ENCODE data around the gene PDE8A.
"Not testable (repeated sequence)": the region's sequence is repeated elsewhere in the genome, so short reads cannot be mapped to it uniquely, and the experiment has no call there.

PDE8A gene

GRCh38 chr15:85133709-85134108 is 152.1 kb downstream of the PDE8A start:
- no peak for DNase-seq (ENCODE audit: low spot score)

DNA sequence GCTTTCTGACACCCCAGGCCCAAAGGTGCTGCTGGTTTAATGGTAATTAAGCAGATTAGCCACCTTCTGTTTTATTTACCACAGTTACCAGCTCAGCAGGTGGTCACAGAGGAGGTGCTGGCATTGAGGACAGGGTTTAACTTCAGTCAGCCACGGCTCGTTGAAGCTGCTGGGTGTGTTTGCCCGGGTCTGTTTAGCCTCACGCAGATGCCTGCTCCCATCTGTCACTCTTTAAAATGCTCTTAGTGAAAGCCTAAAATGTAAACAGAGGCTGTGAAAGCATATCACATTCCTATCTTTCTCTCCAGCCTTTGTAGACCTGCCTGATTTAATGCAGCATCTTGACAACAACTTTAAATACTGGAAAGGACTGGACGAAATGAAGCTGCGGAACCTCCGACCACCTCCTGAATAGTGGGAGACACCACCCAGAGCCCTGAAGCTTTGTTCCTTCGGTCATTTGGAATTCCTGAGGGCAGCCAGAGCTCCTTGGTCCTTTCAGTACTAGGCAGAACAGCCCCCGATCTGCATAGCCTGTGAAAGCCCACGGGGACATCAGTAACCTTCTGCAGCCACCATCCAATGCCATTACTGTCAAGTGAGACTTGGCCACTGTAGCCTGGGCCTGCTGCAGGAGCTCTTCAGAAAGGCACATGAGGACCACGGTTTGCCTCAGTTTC is 156.0 kb downstream of the PDE8A start:
- no peak for DNase-seq (ENCODE audit: low spot score)

GRCh38 chr15:85139391-85139790 is 157.7 kb downstream of the PDE8A start:
- no peak for DNase-seq (ENCODE audit: low spot score)

DNA sequence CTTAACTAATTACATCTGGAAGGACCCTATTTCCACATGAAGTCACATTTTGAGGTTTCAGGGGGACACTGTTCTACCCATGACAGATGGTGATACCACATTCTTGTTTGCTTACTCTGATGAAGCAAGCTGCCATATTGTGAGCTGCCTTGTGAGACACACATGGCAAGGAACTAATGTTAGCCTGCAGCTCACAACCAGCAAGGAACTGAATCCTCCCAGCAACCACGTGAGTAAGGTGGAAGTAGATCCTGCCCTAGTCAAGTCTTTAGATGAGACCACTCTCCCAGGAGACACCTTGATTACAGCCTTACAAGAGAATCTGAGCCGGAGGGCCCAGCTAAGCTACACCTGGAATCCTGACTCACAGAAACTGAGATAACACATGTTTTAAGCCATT is 160.1 kb downstream of the PDE8A start:
- DNase-seq (ENCODE audit: low spot score): no peak

- DNase-seq (ENCODE audit: low spot score): no peak
These were observed 160.7 kb downstream of the PDE8A start for GRCh38 chr15:85142312-85142711.

DNA sequence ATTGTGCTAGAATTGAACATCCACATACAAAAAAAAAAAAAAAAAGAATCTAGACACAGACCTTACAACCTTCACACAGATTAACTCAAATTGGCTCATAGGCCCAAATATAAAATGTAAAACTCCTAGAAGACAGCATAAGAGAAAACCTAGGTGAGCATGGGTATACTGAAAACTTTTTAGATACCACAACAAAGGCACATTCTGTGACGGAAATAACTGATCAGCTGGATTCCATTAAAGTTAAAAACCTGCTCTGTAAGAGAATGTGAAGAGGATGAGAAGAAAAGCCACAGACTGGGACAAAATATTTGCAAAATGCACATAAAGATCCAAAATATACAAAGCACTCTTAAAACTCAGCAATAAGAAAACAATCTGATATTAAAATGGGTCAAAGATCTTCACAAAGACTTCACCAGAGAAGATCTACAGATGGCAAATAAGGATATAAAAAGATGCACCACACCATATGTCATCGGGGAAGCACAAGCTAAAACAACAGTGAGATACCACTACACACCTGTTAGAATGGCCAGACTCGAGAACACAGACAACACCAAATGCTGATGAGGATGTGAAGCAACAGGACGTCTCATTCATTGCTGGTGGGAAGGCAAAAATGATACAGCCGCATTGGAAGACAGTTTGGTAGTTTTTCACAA is 167.9 kb downstream of the PDE8A start:
- DNase-seq (ENCODE audit: low spot score): no peak

- no peak for DNase-seq (ENCODE audit: low spot score)
These were observed 168.4 kb downstream of the PDE8A start for GRCh38 chr15:85150130-85150480.

DNA sequence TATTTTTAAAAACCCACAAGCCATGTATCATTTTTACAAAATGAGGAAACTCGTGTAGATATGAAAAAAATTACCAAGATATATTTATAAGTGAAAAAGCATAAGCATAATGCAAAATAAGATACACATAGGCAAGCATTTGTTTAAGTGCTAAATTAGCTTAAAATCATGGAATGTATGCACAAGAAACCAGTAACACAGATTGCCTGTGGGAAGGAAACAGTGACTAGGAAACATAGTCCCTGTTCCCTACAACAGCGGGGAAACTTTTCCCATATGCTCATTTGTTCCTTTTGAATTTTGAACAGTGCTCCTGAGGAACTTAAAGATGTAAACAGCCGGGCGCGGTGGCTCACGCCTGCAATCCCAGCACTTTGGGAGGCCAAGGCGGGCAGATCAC is 169.5 kb downstream of the PDE8A start:
- no peak for DNase-seq (ENCODE audit: low spot score)

DNA sequence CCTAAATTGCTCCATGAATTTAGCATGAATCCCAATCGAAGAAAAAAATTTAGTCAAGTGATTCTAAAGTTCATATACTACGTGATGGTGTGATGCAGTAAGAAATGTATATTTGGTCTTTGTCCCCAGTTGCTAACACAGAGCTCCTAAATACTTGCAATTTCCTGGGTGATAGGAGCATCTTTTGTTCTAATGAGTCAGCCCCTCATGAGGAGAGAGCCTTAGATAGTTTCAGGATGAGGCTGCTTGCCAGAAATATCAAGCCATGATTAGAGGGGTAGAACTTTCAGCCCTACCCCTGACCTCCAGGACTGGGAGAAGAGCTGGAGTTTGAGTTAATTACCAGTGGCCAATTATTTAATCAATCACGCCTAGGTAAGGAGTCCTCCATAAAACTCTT is 170.2 kb downstream of the PDE8A start:
- DNase-seq (ENCODE audit: low spot score): no peak

GRCh38 chr15:85154061-85154460 is 172.4 kb downstream of the PDE8A start:
- DNase-seq (ENCODE audit: low spot score): no peak

DNA sequence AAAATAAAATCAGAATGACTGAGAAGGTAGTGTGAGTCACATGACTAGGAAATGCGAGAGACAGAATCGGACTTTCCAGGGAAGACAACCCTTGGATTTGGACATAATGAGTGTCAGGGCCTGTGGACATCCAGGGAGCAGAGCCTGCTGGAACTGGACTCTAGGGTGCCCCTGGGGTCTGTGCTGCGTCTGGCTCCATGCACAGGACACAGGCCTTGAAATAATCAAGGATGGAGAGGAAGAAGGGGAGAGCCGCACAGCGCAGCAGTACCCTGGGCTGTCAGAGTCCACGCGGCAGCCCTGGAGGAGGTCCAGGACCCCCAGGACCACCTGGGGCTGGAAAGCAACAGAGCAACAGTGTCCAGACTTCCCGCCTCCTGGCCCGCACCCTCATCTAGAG is 173.7 kb downstream of the PDE8A start:
- DNase-seq (ENCODE audit: low spot score): no peak

- no peak for DNase-seq (ENCODE audit: low spot score)
These were observed 174.2 kb downstream of the PDE8A start for GRCh38 chr15:85155857-85156256.

DNA sequence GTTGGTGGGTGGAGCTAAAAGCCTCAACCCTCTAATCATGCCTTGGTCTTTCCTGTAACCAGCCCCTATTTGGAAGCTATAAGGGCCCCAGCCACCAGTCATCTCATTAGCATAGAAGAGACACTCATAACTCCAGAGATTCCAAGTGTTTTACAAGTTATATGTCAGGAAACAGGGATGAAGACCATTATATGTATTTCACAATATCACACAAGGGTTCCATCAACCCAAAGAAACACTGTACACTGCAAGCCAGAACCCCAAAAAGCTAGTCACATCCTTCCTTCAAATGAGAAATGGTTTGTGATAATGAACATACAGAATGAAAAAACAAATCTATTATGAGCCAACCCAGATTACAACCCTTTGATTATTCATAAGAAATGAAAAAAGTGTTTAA is 175.7 kb downstream of the PDE8A start:
- DNase-seq (ENCODE audit: low spot score): no peak

DNA sequence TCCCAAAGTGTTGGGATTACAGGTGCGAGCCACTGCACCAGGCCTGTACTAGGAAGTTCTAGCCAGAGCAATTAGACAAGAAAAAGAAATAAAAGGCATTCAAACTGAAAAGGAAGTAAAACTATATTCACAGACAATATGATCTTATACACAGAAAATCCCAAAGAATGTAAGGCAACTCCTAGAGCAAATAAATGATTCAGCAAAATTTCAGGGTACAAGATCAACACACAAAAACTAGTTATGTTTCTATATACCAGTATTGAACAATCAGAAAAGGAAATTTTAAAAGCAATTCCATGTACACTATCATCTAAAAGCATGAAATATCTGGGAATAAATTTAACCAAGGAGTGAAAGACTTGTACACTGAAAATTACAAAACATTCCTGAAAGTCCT is 180.6 kb downstream of the PDE8A start:
- DNase-seq (ENCODE audit: low spot score): no peak

GRCh38 chr15:85164841-85165466 is 183.3 kb downstream of the PDE8A start:
- DNase-seq (ENCODE audit: low spot score): no peak

- no peak for DNase-seq (ENCODE audit: low spot score)
These were observed 185.9 kb downstream of the PDE8A start for GRCh38 chr15:85167568-85167967.

DNA sequence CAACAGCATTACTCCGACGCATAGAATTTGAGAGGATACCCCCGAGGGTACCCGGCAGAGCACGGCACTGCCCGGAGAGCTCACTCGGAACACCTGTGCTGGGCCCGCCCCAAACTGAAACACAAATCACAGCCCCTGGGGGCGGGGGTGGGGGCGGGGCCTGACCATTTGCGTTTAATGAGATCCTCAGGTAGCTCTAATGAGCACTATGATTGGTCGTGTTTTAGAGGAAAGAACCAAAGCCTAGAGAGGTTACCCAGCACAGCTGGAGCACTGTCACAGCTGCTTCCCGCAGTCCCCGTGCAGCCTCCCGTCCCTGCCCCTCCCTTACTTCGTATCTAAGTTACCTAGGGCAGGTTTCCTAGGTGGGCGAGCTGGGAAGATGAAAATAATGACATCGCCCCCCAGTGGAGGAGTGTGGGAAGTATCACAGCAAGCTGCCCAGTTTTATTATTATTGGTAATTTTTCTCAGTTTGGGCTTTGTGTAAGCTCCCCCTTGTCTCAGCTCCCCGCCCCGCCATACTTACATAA is 187.1 kb downstream of the PDE8A start:
- DNase-seq (ENCODE audit: low spot score): peak; percentile 59

GRCh38 chr15:85171736-85172135 is 190.1 kb downstream of the PDE8A start:
- DNase-seq (ENCODE audit: low spot score): no peak

GRCh38 chr15:85172846-85173490 is 191.3 kb downstream of the PDE8A start:
- no peak for DNase-seq (ENCODE audit: low spot score)

DNA sequence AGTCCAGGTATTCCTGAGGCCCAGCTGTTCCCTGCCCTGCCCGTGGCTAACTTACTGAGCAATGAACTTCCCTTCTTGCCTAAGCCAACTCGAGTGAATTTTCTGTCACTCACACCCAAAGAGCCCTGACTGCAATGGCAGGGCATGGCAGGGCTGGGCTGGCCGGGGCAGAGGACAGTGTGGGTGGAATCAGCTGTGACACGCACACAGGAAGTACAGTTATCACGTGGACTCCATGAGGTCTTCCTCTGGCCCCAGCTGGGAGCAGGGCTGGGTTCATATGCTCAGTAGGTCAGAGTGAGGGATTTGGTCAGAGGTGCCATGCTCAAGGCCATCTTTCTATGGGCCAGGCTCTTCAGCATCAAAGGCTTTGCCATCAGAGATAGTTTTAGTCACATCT is 192.0 kb downstream of the PDE8A start:
- not testable (repeated sequence) for DNase-seq (ENCODE audit: low spot score)

DNA sequence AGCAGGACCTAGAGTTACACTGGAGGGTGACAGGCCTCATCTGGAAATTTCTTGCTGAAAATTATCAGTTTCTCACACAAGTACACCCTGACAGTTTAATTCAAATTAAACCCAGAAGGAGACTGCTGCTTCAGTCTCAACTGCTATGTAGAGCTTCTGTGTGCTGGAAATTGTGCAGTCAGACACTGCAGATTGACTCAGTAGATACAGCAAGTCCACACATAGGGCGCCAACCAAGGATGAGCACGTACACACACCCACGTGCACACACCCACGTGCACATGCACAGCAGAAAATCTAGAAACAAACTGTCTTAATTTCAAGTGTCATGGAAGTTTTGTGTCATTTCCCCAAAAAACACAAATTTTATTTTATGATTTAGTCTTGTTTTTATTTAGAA is 192.9 kb downstream of the PDE8A start:
- DNase-seq (ENCODE audit: low spot score): no peak

- DNase-seq (ENCODE audit: low spot score): not testable (repeated sequence)
These were observed 195.4 kb downstream of the PDE8A start for GRCh38 chr15:85177042-85177515.

DNA sequence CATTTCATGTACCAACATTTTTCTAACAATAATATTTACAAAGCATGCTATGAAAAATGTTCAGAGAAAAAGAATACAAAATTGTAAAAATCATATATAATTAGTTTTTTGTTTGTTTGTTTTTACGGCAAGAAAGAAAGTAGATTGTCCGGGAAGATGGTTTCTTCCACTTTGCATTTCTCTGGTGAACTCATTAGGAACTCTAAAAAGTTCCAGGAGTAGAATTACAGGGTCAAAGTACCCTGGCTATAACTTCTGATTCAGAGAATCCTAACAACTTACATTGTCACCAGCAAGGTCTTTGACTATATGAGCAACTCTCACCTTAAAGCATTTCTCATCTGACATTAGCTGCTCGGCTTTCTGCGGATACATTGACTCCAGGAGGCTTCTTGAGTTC is 196.7 kb downstream of the PDE8A start:
- no peak for DNase-seq (ENCODE audit: low spot score)
